H9 (cell line): ENCODE data around the gene EIF4H. TPM values are rescaled to one million over a fixed set of nuclear protein-coding genes. Genes with fewer than 3 reads are reported as not detected.

Experiments used
- DNase-seq: peaks from one replicate; pipeline ENCODE4 v3.0.0-alpha.2; 2017
- H2AFZ ChIP-seq: one replicate; pipeline ENCODE4 v1.6.1; 2013; ENCODE audit warnings: mild to moderate bottlenecking, low read length, control low read depth, moderate library complexity
- H2AK5ac ChIP-seq: 2 replicates; pipeline ENCODE4 v1.6.1; 2013; ENCODE audit warnings: low read length, control low read depth, mixed read lengths; ENCODE audit not compliant: insufficient read length
- H2BK120ac ChIP-seq: one replicate; pipeline ENCODE4 v1.6.1; 2013; ENCODE audit warnings: low read depth, mild to moderate bottlenecking, low read length, control low read depth, inconsistent platforms; ENCODE audit not compliant: poor library complexity, severe bottlenecking
- H2BK12ac ChIP-seq: 2 replicates; pipeline ENCODE4 v1.6.1; 2013; ENCODE audit warnings: low read length, control low read depth, mixed read lengths, low read depth; ENCODE audit not compliant: insufficient read length
- H2BK15ac ChIP-seq: 2 replicates; pipeline ENCODE4 v1.6.1; 2013; ENCODE audit warnings: low read depth, low read length, control low read depth
- H2BK20ac ChIP-seq: one replicate; pipeline ENCODE4 v1.6.1; 2013; ENCODE audit warnings: low read depth, mild to moderate bottlenecking, low read length, control low read depth, inconsistent platforms; ENCODE audit not compliant: poor library complexity, severe bottlenecking
- H2BK5ac ChIP-seq: 2 replicates; pipeline ENCODE4 v1.6.1; 2013; ENCODE audit warnings: low read length, control low read depth, mixed read lengths; ENCODE audit not compliant: insufficient read length
- H3K14ac ChIP-seq: 2 replicates; pipeline ENCODE4 v1.6.1; 2013; ENCODE audit warnings: low read length, control low read depth; ENCODE audit not compliant: insufficient read depth
- H3K18ac ChIP-seq: 2 replicates; pipeline ENCODE4 v1.6.1; 2013; ENCODE audit warnings: low read depth, mild to moderate bottlenecking, mixed read lengths, low read length, control low read depth; ENCODE audit not compliant: insufficient read length
- H3K23ac ChIP-seq: 2 replicates; pipeline ENCODE4 v1.6.1; 2013; ENCODE audit warnings: low read length, control low read depth, mixed read lengths, low read depth; ENCODE audit not compliant: insufficient read length
- H3K23me2 ChIP-seq: 2 replicates; pipeline ENCODE4 v1.6.1; 2013; ENCODE audit warnings: low read depth, mild to moderate bottlenecking, mixed read lengths, low read length, control low read depth; ENCODE audit not compliant: insufficient read length, poor library complexity, severe bottlenecking
- H3K27ac ChIP-seq: 2 replicates; pipeline ENCODE4 v1.5.1; 2013; ENCODE audit warnings: low read length, control low read depth, mixed read lengths, low read depth; ENCODE audit not compliant: insufficient read length
- H3K27me3 ChIP-seq: 2 replicates; pipeline ENCODE4 v1.6.1; 2013; ENCODE audit warnings: low read length, control low read depth, inconsistent platforms; ENCODE audit not compliant: insufficient read depth
- H3K4ac ChIP-seq: 2 replicates; pipeline ENCODE4 v1.6.1; 2013; ENCODE audit warnings: low read depth, mild to moderate bottlenecking, control low read depth, inconsistent platforms, low read length, moderate library complexity
- H3K4me1 ChIP-seq: 2 replicates; pipeline ENCODE4 v1.6.1; 2013; ENCODE audit warnings: low read length, control low read depth, inconsistent platforms; ENCODE audit not compliant: insufficient read depth
- H3K4me2 ChIP-seq: 2 replicates; pipeline ENCODE4 v1.6.1; 2013; ENCODE audit warnings: low read length, control low read depth, mixed read lengths; ENCODE audit not compliant: insufficient read length, insufficient read depth
- H3K56ac ChIP-seq: 2 replicates; pipeline ENCODE4 v1.6.1; 2013; ENCODE audit warnings: low read depth, mild to moderate bottlenecking, mixed read lengths, low read length, control low read depth; ENCODE audit not compliant: insufficient read length
- H3K79me1 ChIP-seq: 2 replicates; pipeline ENCODE4 v1.6.1; 2013; ENCODE audit warnings: low read depth, mild to moderate bottlenecking, moderate library complexity, low read length, control low read depth, inconsistent platforms; ENCODE audit not compliant: insufficient read depth, poor library complexity, severe bottlenecking
- H3K79me2 ChIP-seq: 2 replicates; pipeline ENCODE4 v1.6.1; 2013; ENCODE audit warnings: low read length, control low read depth, inconsistent platforms; ENCODE audit not compliant: insufficient read depth
- H3K9ac ChIP-seq: 2 replicates; pipeline ENCODE4 v1.6.1; 2013; ENCODE audit warnings: low read length, control low read depth, mixed read lengths; ENCODE audit not compliant: insufficient read length; ENCODE audit errors: extremely low read depth
- H3K9me3 ChIP-seq: one replicate; pipeline ENCODE4 v1.6.1; 2013; ENCODE audit warnings: low read depth, low read length, inconsistent platforms; ENCODE audit not compliant: control insufficient read depth
- H3T11ph ChIP-seq: one replicate; pipeline ENCODE4 v1.6.1; 2013; ENCODE audit warnings: mild to moderate bottlenecking, low read length, control low read depth, inconsistent platforms
- H4K20me1 ChIP-seq: one replicate; pipeline ENCODE4 v1.6.1; 2013; ENCODE audit not compliant: control insufficient read depth, insufficient read length, insufficient read depth
- H4K5ac ChIP-seq: 2 replicates; pipeline ENCODE4 v1.6.1; 2013; ENCODE audit warnings: low read depth, mild to moderate bottlenecking, mixed read lengths, low read length, control low read depth; ENCODE audit not compliant: insufficient read length
- H4K8ac ChIP-seq: replicated peaks from 2 replicates; pipeline ENCODE4 v1.6.1; 2013; ENCODE audit warnings: low read length, control low read depth, mixed read lengths, low read depth; ENCODE audit not compliant: insufficient read length
- H4K91ac ChIP-seq: 2 replicates; pipeline ENCODE4 v1.6.1; 2013; ENCODE audit warnings: low read depth, mild to moderate bottlenecking, moderate library complexity, mixed read lengths, low read length, control low read depth; ENCODE audit not compliant: insufficient read length
- H3K27ac Mint-ChIP-seq, 3 experiments: 2 replicates in 2 of 3; 3 replicates in 1 of 3; pipeline ENCODE4 v1.8.0; 2020 to 2021; ENCODE audit warnings: mixed read lengths in 3 of 3, mild to moderate bottlenecking in 1 of 3, moderate library complexity in 1 of 3
- H3K27me3 Mint-ChIP-seq: 2 replicates; pipeline ENCODE4 v1.8.0; 2021; ENCODE audit warnings: low read depth, mild to moderate bottlenecking, moderate library complexity, mixed read lengths
- H3K36me3 Mint-ChIP-seq, 3 experiments: 2 replicates in 2 of 3; 3 replicates in 1 of 3; pipeline ENCODE4 v1.8.0; 2020 to 2021; ENCODE audit warnings: low read depth in 3 of 3, mixed read lengths in 3 of 3; ENCODE audit not compliant: insufficient read depth in 1 of 3
- H3K4me1 Mint-ChIP-seq, 2 experiments: 2 replicates each; pipeline ENCODE4 v1.8.0; 2020; ENCODE audit warnings: mixed read lengths in 2 of 2
- H3K4me3 Mint-ChIP-seq, 2 experiments: 2 replicates in 1 of 2; 3 replicates in 1 of 2; pipeline ENCODE4 v1.8.0; 2020 to 2021; ENCODE audit warnings: mild to moderate bottlenecking in 2 of 2, mixed read lengths in 2 of 2, moderate library complexity in 1 of 2
- H3K9me3 Mint-ChIP-seq, 2 experiments: 2 replicates in 1 of 2; 3 replicates in 1 of 2; pipeline ENCODE4 v1.8.0; 2020; ENCODE audit warnings: mild to moderate bottlenecking in 2 of 2, mixed read lengths in 2 of 2, moderate library complexity in 1 of 2
- WGBS: extraction: QIAGEN DNeasy Blood & Tissue Kit; methylation state at CpG from one replicate; pipeline ENCODE4 v1.1.7; 2013; ENCODE audit warnings: missing lambda C conversion rate, low lambda C conversion rate, mixed read lengths; ENCODE audit not compliant: insufficient read length; ENCODE audit errors: extremely low coverage; 5-methylcytosine and 5-hydroxymethylcytosine counted together
- total RNA-seq: library from RNA; stranded (reverse); gene quantifications from 2 replicates; pipeline ENCODE4 v1.2.1, GENCODE V29; 2021
- TF ChIP-seq, protein P1 (sequence below): fragments of 200-600 bp; sonication (generic); conservative IDR thresholded peaks from 3 replicates; pipeline ENCODE4 v1.8.0; 2021; ENCODE audit warnings: antibody characterized with exemption, mild to moderate bottlenecking

The EIF4H gene
- total RNA-seq, 1 experiment from 2014 or later: 363 TPM

GRCh38 chr7:74153736-74154135 is 20.4 kb upstream of the EIF4H start:
- H3K27ac ChIP-seq: no peak overlapping the region
- Mint-ChIP-seq H3K4me3 (no peak overlapping the region), H3K9me3 (peaks cover 0 to 2% of the 10 kb centered on the region in 2 experiments; a peak in 1 of 5 replicates), H3K27ac (no peak overlapping the region), H3K27me3 (no peaks in the 10 kb centered on the region), H3K36me3 (peaks cover 0 to 2% (median 0%) of the 10 kb centered on the region in 3 experiments; a peak in 2 of 7 replicates), H3K4me1 (peaks cover 0 to under 1% of the 10 kb centered on the region in 2 experiments; a peak in 2 of 4 replicates)
- TF ChIP-seq, protein P1, sequence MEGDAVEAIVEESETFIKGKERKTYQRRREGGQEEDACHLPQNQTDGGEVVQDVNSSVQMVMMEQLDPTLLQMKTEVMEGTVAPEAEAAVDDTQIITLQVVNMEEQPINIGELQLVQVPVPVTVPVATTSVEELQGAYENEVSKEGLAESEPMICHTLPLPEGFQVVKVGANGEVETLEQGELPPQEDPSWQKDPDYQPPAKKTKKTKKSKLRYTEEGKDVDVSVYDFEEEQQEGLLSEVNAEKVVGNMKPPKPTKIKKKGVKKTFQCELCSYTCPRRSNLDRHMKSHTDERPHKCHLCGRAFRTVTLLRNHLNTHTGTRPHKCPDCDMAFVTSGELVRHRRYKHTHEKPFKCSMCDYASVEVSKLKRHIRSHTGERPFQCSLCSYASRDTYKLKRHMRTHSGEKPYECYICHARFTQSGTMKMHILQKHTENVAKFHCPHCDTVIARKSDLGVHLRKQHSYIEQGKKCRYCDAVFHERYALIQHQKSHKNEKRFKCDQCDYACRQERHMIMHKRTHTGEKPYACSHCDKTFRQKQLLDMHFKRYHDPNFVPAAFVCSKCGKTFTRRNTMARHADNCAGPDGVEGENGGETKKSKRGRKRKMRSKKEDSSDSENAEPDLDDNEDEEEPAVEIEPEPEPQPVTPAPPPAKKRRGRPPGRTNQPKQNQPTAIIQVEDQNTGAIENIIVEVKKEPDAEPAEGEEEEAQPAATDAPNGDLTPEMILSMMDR: no peak
- H2BK20ac ChIP-seq: no peak overlapping the region
- no peaks in the 10 kb centered on the region for H3K79me1 ChIP-seq
- H2BK15ac ChIP-seq: no peak overlapping the region
- H2AK5ac ChIP-seq: no peak overlapping the region
- H2BK120ac ChIP-seq: no peak overlapping the region
- H4K5ac ChIP-seq: no peak overlapping the region
- DNase-seq: no peak
- no peaks in the 10 kb centered on the region for H3K23me2 ChIP-seq
- H3K9ac ChIP-seq: no peak overlapping the region
- H3K27me3 ChIP-seq: no peaks in the 10 kb centered on the region
- no peak overlapping the region for H2BK5ac ChIP-seq
- no peak overlapping the region for H3K4me2 ChIP-seq
- H4K8ac ChIP-seq: no peak overlapping the region
- H3K56ac ChIP-seq: no peak overlapping the region
- no peak overlapping the region for H3T11ph ChIP-seq
- H3K4ac ChIP-seq: no peak overlapping the region
- no peak overlapping the region for H3K23ac ChIP-seq
- no CpG with 5 or more reads among the region's 9 CpGs for WGBS
- no peaks in the 10 kb centered on the region for H3K4me1 ChIP-seq
- H2AFZ ChIP-seq: no peak overlapping the region
- no peaks in the 10 kb centered on the region for H3K9me3 ChIP-seq
- H4K91ac ChIP-seq: no peak overlapping the region
- no peak overlapping the region for H3K18ac ChIP-seq
- no peaks in the 10 kb centered on the region for H3K79me2 ChIP-seq
- no peak overlapping the region for H2BK12ac ChIP-seq
- no peaks in the 10 kb centered on the region for H4K20me1 ChIP-seq
- H3K14ac ChIP-seq: no peak overlapping the region
